Testis (tissue), 2 donors: ENCODE data around the gene TMEM263.

Source experiments
- POLR2A ChIP-seq: fragments of 450-650 bp; IDR thresholded peaks from one replicate; pipeline ENCODE4 v1.6.1; 2017; ENCODE audit warnings: antibody characterized with exemption, mild to moderate bottlenecking, moderate library complexity
- TF ChIP-seq, protein P1 (sequence below), 3 experiments: fragments of 450-650 bp in 2 of 3; fragments of 200-600 bp in 1 of 3; sonication (generic) in 1 of 3; IDR thresholded peaks; one replicate each; pipeline ENCODE4 v1.5.1; 2016 to 2019; ENCODE audit warnings: antibody characterized with exemption in 3 of 3, mild to moderate bottlenecking in 2 of 3, moderate library complexity in 1 of 3

DNA sequence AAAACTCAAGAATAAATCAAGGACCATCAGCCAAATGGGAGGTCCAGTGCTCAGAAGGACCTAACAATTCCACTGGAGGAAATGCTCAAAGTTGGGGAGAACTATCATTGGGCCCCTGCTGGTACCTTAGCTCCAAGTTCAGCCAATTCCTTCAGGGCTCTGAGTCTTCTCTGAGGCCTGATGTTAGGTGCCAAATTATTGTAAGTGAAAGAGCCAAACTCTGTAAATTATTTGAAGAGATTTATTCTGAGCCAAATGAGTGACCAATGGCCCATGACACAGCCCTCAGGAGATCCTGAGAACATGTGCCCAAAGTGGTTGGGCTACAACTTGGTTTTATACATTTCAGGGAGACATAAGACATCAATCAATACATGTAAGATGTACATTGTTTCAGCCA lies 8.2 kb upstream of the TMEM263 start:
- TF ChIP-seq, protein P1, sequence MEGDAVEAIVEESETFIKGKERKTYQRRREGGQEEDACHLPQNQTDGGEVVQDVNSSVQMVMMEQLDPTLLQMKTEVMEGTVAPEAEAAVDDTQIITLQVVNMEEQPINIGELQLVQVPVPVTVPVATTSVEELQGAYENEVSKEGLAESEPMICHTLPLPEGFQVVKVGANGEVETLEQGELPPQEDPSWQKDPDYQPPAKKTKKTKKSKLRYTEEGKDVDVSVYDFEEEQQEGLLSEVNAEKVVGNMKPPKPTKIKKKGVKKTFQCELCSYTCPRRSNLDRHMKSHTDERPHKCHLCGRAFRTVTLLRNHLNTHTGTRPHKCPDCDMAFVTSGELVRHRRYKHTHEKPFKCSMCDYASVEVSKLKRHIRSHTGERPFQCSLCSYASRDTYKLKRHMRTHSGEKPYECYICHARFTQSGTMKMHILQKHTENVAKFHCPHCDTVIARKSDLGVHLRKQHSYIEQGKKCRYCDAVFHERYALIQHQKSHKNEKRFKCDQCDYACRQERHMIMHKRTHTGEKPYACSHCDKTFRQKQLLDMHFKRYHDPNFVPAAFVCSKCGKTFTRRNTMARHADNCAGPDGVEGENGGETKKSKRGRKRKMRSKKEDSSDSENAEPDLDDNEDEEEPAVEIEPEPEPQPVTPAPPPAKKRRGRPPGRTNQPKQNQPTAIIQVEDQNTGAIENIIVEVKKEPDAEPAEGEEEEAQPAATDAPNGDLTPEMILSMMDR (IDR thresholded peaks at IDR 0.05) = no peak
- TF ChIP-seq POLR2A = no peak
